SK-N-SH treated with all-trans-retinoic acid at 6 μM for 48 hours (cell line): ENCODE data around the gene TMEM132D.

Experiments
- ATAC-seq: fragments of 200-7000 bp; cut with Tn5 transposase; 3 replicates; pipeline ENCODE4 v1.9.1; 2020; ENCODE audit warnings: mild to moderate bottlenecking, moderate library complexity
- ARNTL ChIP-seq: fragments of 450-650 bp; formaldehyde crosslinking; IDR thresholded peaks from 2 replicates; pipeline ENCODE4 v1.5.0; 2020; ENCODE audit warnings: low read depth, mild to moderate bottlenecking, moderate library complexity, borderline replicate concordance
- CSDC2 ChIP-seq: fragments of 250-450 bp; sonication (Bioruptor Pico); IDR thresholded peaks from 2 replicates; pipeline ENCODE4 v1.5.0; 2020; ENCODE audit warnings: mild to moderate bottlenecking, moderate library complexity
- ESRRG ChIP-seq: fragments of 250-450 bp; sonication (Bioruptor Pico); IDR thresholded peaks from 2 replicates; pipeline ENCODE4 v1.6.1; 2021; ENCODE audit warnings: mild to moderate bottlenecking
- GLIS3 ChIP-seq: fragments of 250-450 bp; sonication (Bioruptor Pico); IDR thresholded peaks from 2 replicates; pipeline ENCODE4 v1.5.0; 2020; ENCODE audit warnings: mild to moderate bottlenecking, moderate library complexity
- ISL1 ChIP-seq: fragments of 250-450 bp; sonication (Bioruptor Pico); IDR thresholded peaks from 2 replicates; pipeline ENCODE4 v2.1.2; 2022; ENCODE audit warnings: mild to moderate bottlenecking, moderate library complexity
- OSR1 ChIP-seq: fragments of 250-450 bp; sonication (Bioruptor Pico); IDR thresholded peaks from 2 replicates; pipeline ENCODE4 v1.8.0; 2022; ENCODE audit warnings: moderate library complexity, mild to moderate bottlenecking, inconsistent platforms
- PPARA ChIP-seq: fragments of 250-450 bp; sonication (Bioruptor Pico); IDR thresholded peaks from 2 replicates; pipeline ENCODE4 v1.5.0; 2020; ENCODE audit warnings: mild to moderate bottlenecking, borderline replicate concordance
- RARB ChIP-seq: fragments of 250-450 bp; sonication (Bioruptor Pico); IDR thresholded peaks from 2 replicates; pipeline ENCODE4 v1.8.0; 2021; ENCODE audit warnings: mild to moderate bottlenecking, moderate library complexity
- SNAI2 ChIP-seq: fragments of 250-450 bp; sonication (Bioruptor Pico); IDR thresholded peaks from 2 replicates; pipeline ENCODE4 v1.5.0; 2020; ENCODE audit warnings: mild to moderate bottlenecking, moderate library complexity
- TCF4 ChIP-seq: fragments of 250-450 bp; sonication (Bioruptor Pico); IDR thresholded peaks from 2 replicates; pipeline ENCODE4 v1.8.0; 2021; ENCODE audit warnings: mild to moderate bottlenecking, moderate library complexity, borderline replicate concordance
- TOX ChIP-seq: fragments of 250-450 bp; sonication (Bioruptor Pico); IDR thresholded peaks from 2 replicates; pipeline ENCODE4 v1.8.0; 2021; ENCODE audit warnings: mild to moderate bottlenecking, moderate library complexity, borderline replicate concordance
- ZC3H10 ChIP-seq: fragments of 250-450 bp; sonication (Bioruptor Pico); IDR thresholded peaks from 2 replicates; pipeline ENCODE4 v1.5.1; 2021; ENCODE audit warnings: mild to moderate bottlenecking, moderate library complexity
- ZFP3 ChIP-seq: fragments of 250-450 bp; sonication (Bioruptor Pico); IDR thresholded peaks from 2 replicates; pipeline ENCODE4 v1.5.0; 2020; ENCODE audit warnings: mild to moderate bottlenecking, moderate library complexity
- ZFP30 ChIP-seq: fragments of 450-650 bp; formaldehyde crosslinking; IDR thresholded peaks from 2 replicates; pipeline ENCODE4 v1.5.0; 2022; ENCODE audit warnings: mild to moderate bottlenecking, moderate library complexity
- ZNF70 ChIP-seq: fragments of 450-650 bp; formaldehyde crosslinking; IDR thresholded peaks from 2 replicates; pipeline ENCODE4 v1.5.0; 2020; ENCODE audit warnings: mild to moderate bottlenecking, moderate library complexity
- ZNF8 ChIP-seq: fragments of 450-650 bp; formaldehyde crosslinking; IDR thresholded peaks from 2 replicates; pipeline ENCODE4 v1.5.0; 2020; ENCODE audit warnings: mild to moderate bottlenecking, moderate library complexity
- TF ChIP-seq, protein P1 (sequence below): fragments of 250-450 bp; sonication (Bioruptor Pico); IDR thresholded peaks from 2 replicates; pipeline ENCODE4 v1.8.0; 2020; ENCODE audit warnings: mild to moderate bottlenecking, moderate library complexity, borderline replicate concordance
- TF ChIP-seq, protein P2 (sequence below): fragments of 250-450 bp; sonication (Bioruptor Pico); IDR thresholded peaks from 2 replicates; pipeline ENCODE4 v1.5.1; 2020; ENCODE audit warnings: low read depth, mild to moderate bottlenecking, moderate library complexity
- TF ChIP-seq, protein P3 (sequence below): fragments of 250-450 bp; sonication (Bioruptor Pico); IDR thresholded peaks from 2 replicates; pipeline ENCODE4 v1.5.0; 2020; ENCODE audit warnings: mild to moderate bottlenecking, moderate library complexity
- TF ChIP-seq, protein P4 (sequence below): fragments of 250-450 bp; sonication (Bioruptor Pico); IDR thresholded peaks from 2 replicates; pipeline ENCODE4 v1.5.1; 2021; ENCODE audit warnings: mild to moderate bottlenecking, moderate library complexity

Gene TMEM132D

DNA sequence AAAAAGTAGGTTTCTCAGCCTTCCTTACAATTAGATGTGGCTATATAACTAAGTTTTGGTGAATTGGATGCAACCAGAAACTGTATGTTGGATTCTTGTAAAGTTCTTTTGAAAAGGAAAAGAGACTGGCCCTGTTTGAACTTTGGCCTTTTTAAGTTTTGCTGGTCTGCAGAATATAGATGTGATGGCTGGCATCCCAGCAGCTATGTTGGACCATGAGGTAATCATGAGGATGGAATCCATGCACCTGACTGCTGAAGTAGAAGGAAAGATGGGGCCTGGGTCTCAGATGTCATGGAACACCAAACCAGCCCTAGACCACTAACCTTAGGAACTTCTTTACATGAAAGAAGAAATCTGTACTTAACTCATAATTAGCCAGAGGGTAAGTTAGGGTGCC lies 568.1 kb downstream of the TMEM132D start (continued):
- no peak for TF ChIP-seq ZFP30
- no peak for TF ChIP-seq TOX (CRISPR knock-in tag)
- TF ChIP-seq RARB (CRISPR knock-in tag), result no peak
- TF ChIP-seq ZFP3 (CRISPR knock-in tag), result no peak
- TF ChIP-seq, protein P1, sequence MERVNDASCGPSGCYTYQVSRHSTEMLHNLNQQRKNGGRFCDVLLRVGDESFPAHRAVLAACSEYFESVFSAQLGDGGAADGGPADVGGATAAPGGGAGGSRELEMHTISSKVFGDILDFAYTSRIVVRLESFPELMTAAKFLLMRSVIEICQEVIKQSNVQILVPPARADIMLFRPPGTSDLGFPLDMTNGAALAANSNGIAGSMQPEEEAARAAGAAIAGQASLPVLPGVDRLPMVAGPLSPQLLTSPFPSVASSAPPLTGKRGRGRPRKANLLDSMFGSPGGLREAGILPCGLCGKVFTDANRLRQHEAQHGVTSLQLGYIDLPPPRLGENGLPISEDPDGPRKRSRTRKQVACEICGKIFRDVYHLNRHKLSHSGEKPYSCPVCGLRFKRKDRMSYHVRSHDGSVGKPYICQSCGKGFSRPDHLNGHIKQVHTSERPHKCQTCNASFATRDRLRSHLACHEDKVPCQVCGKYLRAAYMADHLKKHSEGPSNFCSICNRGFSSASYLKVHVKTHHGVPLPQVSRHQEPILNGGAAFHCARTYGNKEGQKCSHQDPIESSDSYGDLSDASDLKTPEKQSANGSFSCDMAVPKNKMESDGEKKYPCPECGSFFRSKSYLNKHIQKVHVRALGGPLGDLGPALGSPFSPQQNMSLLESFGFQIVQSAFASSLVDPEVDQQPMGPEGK (CRISPR knock-in tag), result no peak

DNA sequence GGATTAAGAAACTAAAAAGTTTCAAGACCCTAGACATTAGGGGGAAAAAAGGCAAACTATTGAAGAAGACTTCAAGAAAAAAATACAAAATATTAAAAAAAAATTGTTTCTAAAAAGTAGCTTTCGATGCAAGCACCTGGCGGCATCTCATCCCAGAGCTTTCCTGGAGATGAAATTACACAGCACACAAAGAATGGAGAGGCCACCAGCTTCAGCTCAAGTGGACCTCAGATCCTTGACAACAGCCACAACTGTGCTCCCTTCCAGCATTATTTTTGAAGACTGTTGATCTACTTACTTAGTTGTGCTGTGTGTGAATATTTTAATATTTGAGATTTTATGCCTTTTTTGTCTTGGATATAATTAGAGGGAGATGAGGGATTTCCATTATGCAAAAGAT lies 571.5 kb downstream of the TMEM132D start:
- TF ChIP-seq, protein P2, sequence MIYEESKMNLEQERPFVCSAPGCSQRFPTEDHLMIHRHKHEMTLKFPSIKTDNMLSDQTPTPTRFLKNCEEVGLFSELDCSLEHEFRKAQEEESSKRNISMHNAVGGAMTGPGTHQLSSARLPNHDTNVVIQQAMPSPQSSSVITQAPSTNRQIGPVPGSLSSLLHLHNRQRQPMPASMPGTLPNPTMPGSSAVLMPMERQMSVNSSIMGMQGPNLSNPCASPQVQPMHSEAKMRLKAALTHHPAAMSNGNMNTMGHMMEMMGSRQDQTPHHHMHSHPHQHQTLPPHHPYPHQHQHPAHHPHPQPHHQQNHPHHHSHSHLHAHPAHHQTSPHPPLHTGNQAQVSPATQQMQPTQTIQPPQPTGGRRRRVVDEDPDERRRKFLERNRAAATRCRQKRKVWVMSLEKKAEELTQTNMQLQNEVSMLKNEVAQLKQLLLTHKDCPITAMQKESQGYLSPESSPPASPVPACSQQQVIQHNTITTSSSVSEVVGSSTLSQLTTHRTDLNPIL, result no peak
- TF ChIP-seq, protein P1 (CRISPR knock-in tag), result no peak
- no peak for TF ChIP-seq OSR1
- TF ChIP-seq, protein P3, sequence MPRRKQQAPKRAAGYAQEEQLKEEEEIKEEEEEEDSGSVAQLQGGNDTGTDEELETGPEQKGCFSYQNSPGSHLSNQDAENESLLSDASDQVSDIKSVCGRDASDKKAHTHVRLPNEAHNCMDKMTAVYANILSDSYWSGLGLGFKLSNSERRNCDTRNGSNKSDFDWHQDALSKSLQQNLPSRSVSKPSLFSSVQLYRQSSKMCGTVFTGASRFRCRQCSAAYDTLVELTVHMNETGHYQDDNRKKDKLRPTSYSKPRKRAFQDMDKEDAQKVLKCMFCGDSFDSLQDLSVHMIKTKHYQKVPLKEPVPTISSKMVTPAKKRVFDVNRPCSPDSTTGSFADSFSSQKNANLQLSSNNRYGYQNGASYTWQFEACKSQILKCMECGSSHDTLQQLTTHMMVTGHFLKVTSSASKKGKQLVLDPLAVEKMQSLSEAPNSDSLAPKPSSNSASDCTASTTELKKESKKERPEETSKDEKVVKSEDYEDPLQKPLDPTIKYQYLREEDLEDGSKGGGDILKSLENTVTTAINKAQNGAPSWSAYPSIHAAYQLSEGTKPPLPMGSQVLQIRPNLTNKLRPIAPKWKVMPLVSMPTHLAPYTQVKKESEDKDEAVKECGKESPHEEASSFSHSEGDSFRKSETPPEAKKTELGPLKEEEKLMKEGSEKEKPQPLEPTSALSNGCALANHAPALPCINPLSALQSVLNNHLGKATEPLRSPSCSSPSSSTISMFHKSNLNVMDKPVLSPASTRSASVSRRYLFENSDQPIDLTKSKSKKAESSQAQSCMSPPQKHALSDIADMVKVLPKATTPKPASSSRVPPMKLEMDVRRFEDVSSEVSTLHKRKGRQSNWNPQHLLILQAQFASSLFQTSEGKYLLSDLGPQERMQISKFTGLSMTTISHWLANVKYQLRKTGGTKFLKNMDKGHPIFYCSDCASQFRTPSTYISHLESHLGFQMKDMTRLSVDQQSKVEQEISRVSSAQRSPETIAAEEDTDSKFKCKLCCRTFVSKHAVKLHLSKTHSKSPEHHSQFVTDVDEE, result no peak
- no peak for TF ChIP-seq GLIS3 (CRISPR knock-in tag)
- TF ChIP-seq RARB (CRISPR knock-in tag), result no peak
- TF ChIP-seq ESRRG (CRISPR knock-in tag), result no peak
- no peak for TF ChIP-seq ZFP30
- no peak for TF ChIP-seq TOX (CRISPR knock-in tag)
- TF ChIP-seq ZNF8 (CRISPR knock-in tag), result no peak
- TF ChIP-seq ARNTL (CRISPR knock-in tag), result no peak
- no peak for TF ChIP-seq TCF4
- TF ChIP-seq, protein P4, sequence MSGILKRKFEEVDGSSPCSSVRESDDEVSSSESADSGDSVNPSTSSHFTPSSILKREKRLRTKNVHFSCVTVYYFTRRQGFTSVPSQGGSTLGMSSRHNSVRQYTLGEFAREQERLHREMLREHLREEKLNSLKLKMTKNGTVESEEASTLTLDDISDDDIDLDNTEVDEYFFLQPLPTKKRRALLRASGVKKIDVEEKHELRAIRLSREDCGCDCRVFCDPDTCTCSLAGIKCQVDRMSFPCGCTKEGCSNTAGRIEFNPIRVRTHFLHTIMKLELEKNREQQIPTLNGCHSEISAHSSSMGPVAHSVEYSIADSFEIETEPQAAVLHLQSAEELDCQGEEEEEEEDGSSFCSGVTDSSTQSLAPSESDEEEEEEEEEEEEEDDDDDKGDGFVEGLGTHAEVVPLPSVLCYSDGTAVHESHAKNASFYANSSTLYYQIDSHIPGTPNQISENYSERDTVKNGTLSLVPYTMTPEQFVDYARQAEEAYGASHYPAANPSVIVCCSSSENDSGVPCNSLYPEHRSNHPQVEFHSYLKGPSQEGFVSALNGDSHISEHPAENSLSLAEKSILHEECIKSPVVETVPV (CRISPR knock-in tag), result no peak
- ATAC-seq, result no peak

DNA sequence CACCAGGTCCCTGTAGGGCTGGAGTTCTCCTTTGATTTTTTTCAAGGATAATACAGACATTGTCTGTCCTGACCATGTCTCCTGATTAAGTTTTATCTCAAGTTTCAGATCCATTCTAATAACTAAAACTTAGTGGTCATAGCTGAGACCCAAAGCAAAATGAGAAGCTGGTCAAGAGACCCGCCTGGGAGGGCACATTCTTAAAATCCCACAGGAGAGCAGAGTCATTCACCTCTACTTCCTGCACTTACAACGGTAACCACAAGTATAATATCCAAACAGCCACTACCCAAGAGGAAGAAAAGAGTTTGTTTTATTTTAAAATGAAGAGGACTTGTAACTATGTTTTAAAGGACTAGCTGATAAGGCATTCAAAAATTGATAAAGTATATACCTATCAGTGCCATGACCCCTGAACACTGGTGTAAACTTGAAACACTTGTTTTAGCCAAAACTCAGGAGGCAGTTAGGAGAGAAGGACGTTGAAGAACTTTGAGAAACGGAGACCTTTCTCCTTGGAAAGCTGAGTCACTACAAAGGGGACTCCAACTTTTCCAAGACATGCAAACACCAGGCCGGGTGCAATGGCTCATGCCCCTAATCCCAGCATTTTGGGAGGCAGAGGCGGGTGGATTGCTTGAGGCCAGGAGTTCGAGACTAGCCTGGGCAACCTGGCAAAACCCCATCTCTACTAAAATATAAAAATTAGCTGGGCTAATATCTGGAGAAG lies 572.3 kb downstream of the TMEM132D start:
- ATAC-seq, result no peak

More for the DNA sequence above, 572.3 kb downstream of the TMEM132D start:
- TF ChIP-seq CSDC2, result no peak
- no peak for TF ChIP-seq ARNTL (CRISPR knock-in tag)
- TF ChIP-seq, protein P2, result no peak
- no peak for TF ChIP-seq TOX (CRISPR knock-in tag)
- TF ChIP-seq ZFP3 (CRISPR knock-in tag), result no peak
- TF ChIP-seq, protein P3, result no peak
- TF ChIP-seq GLIS3 (CRISPR knock-in tag), result no peak
- TF ChIP-seq PPARA (CRISPR knock-in tag), result no peak
- no peak for TF ChIP-seq ZFP30
- TF ChIP-seq ZNF70 (CRISPR knock-in tag), result no peak
- TF ChIP-seq SNAI2 (CRISPR knock-in tag), result no peak
- no peak for TF ChIP-seq ISL1 (CRISPR knock-in tag)
- no peak for TF ChIP-seq ZC3H10
